ENCODE results near the gene PRELID3B. TPM values are rescaled to one million over a fixed set of nuclear protein-coding genes. Genes with fewer than 3 reads are reported as not detected.

PRELID3B gene
- total and polyA plus RNA-seq, 10 of the 15 experiments (the other 5 are each of a cell fraction or from before 2014, with no cell fraction given) = 72.5 to 151 (median 124) TPM

DNA sequence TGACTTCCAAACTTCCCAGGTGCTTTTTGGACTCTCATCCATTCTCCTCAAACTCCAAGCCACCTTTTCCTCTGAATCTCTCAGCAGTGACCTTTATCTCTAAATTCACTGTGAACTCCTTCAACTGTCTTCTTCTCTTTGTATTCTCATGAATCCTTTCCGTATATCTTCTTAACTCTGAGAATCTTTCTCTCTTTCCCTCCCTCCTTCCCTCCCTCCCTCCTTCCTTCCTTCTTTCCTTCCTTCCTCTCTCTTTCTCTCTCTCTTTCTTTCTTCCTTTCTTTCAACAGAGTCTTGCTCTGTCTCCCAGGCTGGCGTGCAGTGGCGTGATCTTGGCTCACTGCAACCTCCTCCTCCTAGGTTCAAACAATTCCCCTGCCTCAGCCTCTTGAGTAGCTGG, 4.3 kb upstream of the PRELID3B start (continued):
- no peak for TF ChIP-seq MLLT1 (IDR thresholded peaks at IDR 0.05)
- no peak for TF ChIP-seq MYB (IDR thresholded peaks at IDR 0.05; ENCODE audit: borderline replicate concordance, low read depth, low read length)
- TF ChIP-seq, protein P1, sequence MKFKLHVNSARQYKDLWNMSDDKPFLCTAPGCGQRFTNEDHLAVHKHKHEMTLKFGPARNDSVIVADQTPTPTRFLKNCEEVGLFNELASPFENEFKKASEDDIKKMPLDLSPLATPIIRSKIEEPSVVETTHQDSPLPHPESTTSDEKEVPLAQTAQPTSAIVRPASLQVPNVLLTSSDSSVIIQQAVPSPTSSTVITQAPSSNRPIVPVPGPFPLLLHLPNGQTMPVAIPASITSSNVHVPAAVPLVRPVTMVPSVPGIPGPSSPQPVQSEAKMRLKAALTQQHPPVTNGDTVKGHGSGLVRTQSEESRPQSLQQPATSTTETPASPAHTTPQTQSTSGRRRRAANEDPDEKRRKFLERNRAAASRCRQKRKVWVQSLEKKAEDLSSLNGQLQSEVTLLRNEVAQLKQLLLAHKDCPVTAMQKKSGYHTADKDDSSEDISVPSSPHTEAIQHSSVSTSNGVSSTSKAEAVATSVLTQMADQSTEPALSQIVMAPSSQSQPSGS (IDR thresholded peaks at IDR 0.05; ENCODE audit: low read length) = no peak

GRCh38 chr20:59044796-59045195, 2.2 kb upstream of the PRELID3B start:
- Histone ChIP-seq H3K4me2 (ENCODE audit: control insufficient read depth, insufficient read depth) (no peak overlapping the region), H3K4me3 (no peak overlapping the region), H3K79me2 (ENCODE audit: control insufficient read depth, insufficient read depth, low read length) (peaks cover 31% of the 10 kb centered on the region), H3K4me1 (ENCODE audit: control insufficient read depth, insufficient read depth, low read length) (peaks cover 13% of the 10 kb centered on the region), H3K27ac (ENCODE audit: control insufficient read depth, insufficient read depth) (no peak overlapping the region), H2AFZ (ENCODE audit: control insufficient read depth, low read depth, low read length) (no peak overlapping the region), H3K9ac (ENCODE audit: control insufficient read depth, insufficient read depth, low read length) (no peak overlapping the region), H4K20me1 (ENCODE audit: control insufficient read depth, insufficient read depth) (no peaks in the 10 kb centered on the region; the same call in 1 of the 2 replicates), H3K9me3 (replicated peaks; ENCODE audit: control insufficient read depth, insufficient read depth, low read length) (no peaks in the 10 kb centered on the region), H3K27me3 (replicated peaks in 1 of 2; ENCODE audit: control insufficient read depth in 2 of 2, insufficient read depth in 2 of 2, low read length in 1 of 2) (no peaks in the 10 kb centered on the region; a peak in 1 of 4 replicates), H3K36me3 (ENCODE audit: control insufficient read depth in 2 of 2, insufficient read depth in 2 of 2, low read length in 1 of 2) (peaks cover 0 to 3% of the 10 kb centered on the region in 2 experiments; a peak in 1 of 4 replicates)
- SMC1A ChIA-PET (ENCODE audit: uncharacterized antibody, unreplicated experiment) = no interaction called here
- RAD21 ChIA-PET (ENCODE audit: unreplicated experiment) = no interaction called here
- no TSS peak for BruUV-seq (replicated peaks)
- in situ Hi-C loops (cut with MboI) (loop anchor here (10.0 kb wide), 1 partner anchor 390 kb away; the partner anchor contains the start of gene STX16), intact Hi-C loops (cut with micrococcal nuclease; ENCODE audit: unreplicated experiment) (no loop called here)
- CTCF ChIA-PET = interaction anchor here (1.5 kb wide), 1 partner anchor 12 kb away, joined by 5 read pairs; no protein-coding TSS in a partner anchor
- ATAC-seq = no peak
- POLR2A ChIA-PET = interaction anchor here (0.5 kb wide), 1 partner anchor 184 kb away, joined by 3 read pairs; no protein-coding TSS in a partner anchor
- DNase-seq (ENCODE audit: low read depth, low spot score) = no peak
- 94% methylated on average over 3 of the region's 3 CpGs for WGBS (ENCODE audit: insufficient coverage, insufficient replicate concordance, low lambda C conversion rate, missing lambda C conversion rate)
- no peak for FAIRE-seq
- TF ChIP-seq E4F1 (IDR thresholded peaks at IDR 0.05; ENCODE audit: borderline replicate concordance, partially characterized antibody) (no peak), TCF3 (IDR thresholded peaks at IDR 0.05; ENCODE audit: borderline replicate concordance, insufficient read depth, low read depth, low read length) (no peak), STAT1 (conservative IDR thresholded peaks at IDR 0.05) (no peak), HDAC2 (IDR thresholded peaks at IDR 0.05) (no peak), CHD4 (IDR thresholded peaks at IDR 0.05) (no peak), CREB1 (IDR thresholded peaks at IDR 0.05; ENCODE audit: low read depth) (no peak), SMC3 (IDR thresholded peaks at IDR 0.05; ENCODE audit: borderline replicate concordance, low read length) (no peak), POLR2AphosphoS5 (IDR thresholded peaks at IDR 0.05; ENCODE audit: low read length) (no peak), CBX5 (IDR thresholded peaks at IDR 0.05; ENCODE audit: low read depth) (no peak), CBX3 (IDR thresholded peaks at IDR 0.05; ENCODE audit: borderline replicate concordance, low read depth) (no peak), RUNX3 (IDR thresholded peaks at IDR 0.05; ENCODE audit: low read length) (no peak)
- TF ChIP-seq, protein P2, sequence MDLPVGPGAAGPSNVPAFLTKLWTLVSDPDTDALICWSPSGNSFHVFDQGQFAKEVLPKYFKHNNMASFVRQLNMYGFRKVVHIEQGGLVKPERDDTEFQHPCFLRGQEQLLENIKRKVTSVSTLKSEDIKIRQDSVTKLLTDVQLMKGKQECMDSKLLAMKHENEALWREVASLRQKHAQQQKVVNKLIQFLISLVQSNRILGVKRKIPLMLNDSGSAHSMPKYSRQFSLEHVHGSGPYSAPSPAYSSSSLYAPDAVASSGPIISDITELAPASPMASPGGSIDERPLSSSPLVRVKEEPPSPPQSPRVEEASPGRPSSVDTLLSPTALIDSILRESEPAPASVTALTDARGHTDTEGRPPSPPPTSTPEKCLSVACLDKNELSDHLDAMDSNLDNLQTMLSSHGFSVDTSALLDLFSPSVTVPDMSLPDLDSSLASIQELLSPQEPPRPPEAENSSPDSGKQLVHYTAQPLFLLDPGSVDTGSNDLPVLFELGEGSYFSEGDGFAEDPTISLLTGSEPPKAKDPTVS (IDR thresholded peaks at IDR 0.05; ENCODE audit: low read depth, low read length) = no peak
